ENCODE measurements around the gene KCNAB2.

KCNAB2 gene

GRCh38 chr1:6099787-6100765 lies 54.4 kb downstream of the KCNAB2 start:
- no peak for DNase-seq

- DNase-seq: no peak
These were observed 55.4 kb downstream of the KCNAB2 start for GRCh38 chr1:6100861-6101783.

GRCh38 chr1:6101826-6102531 lies 56.3 kb downstream of the KCNAB2 start:
- no peak for DNase-seq

- DNase-seq: no peak
These were observed 56.8 kb downstream of the KCNAB2 start for GRCh38 chr1:6102532-6102845.

GRCh38 chr1:6103111-6103853 lies 57.6 kb downstream of the KCNAB2 start:
- DNase-seq: no peak

GRCh38 chr1:6103854-6104530 lies 58.3 kb downstream of the KCNAB2 start:
- no peak for DNase-seq

GRCh38 chr1:6104631-6105030 lies 58.9 kb downstream of the KCNAB2 start:
- DNase-seq: no peak

GRCh38 chr1:6105218-6105679 lies 59.6 kb downstream of the KCNAB2 start:
- DNase-seq: no peak

- DNase-seq: no peak
These were observed 60.1 kb downstream of the KCNAB2 start for GRCh38 chr1:6105763-6106162.

- no peak for DNase-seq
These were observed 60.6 kb downstream of the KCNAB2 start for GRCh38 chr1:6106321-6106731.

- no peak for DNase-seq
These were observed 61.3 kb downstream of the KCNAB2 start for GRCh38 chr1:6106977-6107376.

- no peak for DNase-seq
These were observed 62.0 kb downstream of the KCNAB2 start for GRCh38 chr1:6107409-6108356.

GRCh38 chr1:6108476-6108875 lies 62.8 kb downstream of the KCNAB2 start:
- DNase-seq: no peak

GRCh38 chr1:6108937-6109614 lies 63.4 kb downstream of the KCNAB2 start:
- no peak for DNase-seq

GRCh38 chr1:6109688-6110087 lies 64.0 kb downstream of the KCNAB2 start:
- no peak for DNase-seq

- no peak for DNase-seq
These were observed 64.6 kb downstream of the KCNAB2 start for GRCh38 chr1:6110326-6110725.

GRCh38 chr1:6111571-6111970 lies 65.9 kb downstream of the KCNAB2 start:
- no peak for DNase-seq

- no peak for DNase-seq
These were observed 66.5 kb downstream of the KCNAB2 start for GRCh38 chr1:6111991-6112689.

GRCh38 chr1:6112690-6113005 lies 67.0 kb downstream of the KCNAB2 start:
- no peak for DNase-seq
